Measurements from ENCODE around the gene PCDHA2. TPM values are rescaled to one million over a fixed set of nuclear protein-coding genes. Genes with fewer than 3 reads are reported as not detected.

Gene PCDHA2
- total and polyA plus RNA-seq, 7 experiments from 2014 or later = not detected

GRCh38 chr5:140840978-140841962 is 46.6 kb downstream of the PCDHA2 start, which contains the start of gene PCDHA8:
Gene PCDHA8 (plus strand): TSS chr5:140841187. CDS start chr5:140841322, 135 bp downstream.
- Histone ChIP-seq H3K9me3 (ENCODE audit: control insufficient read depth in 2 of 3, low read length in 3 of 3) (peaks cover 0 to 19% (median 4%) of the 10 kb centered on the region in 3 experiments), H3K27me3 (ENCODE audit: control insufficient read depth in 2 of 2, insufficient read depth in 2 of 2, low read length in 2 of 2) (no peaks in the 10 kb centered on the region), H3K27ac (ENCODE audit: low read depth, low read length) (no peak within 1 kb of the TSS), H3K36me3 (ENCODE audit: control insufficient read depth in 2 of 3, insufficient read depth in 3 of 3, low read length in 3 of 3) (no peaks in the 10 kb centered on the region), H3K4me3 (ENCODE audit: low read length) (no peak within 1 kb of the TSS), H3K4me1 (ENCODE audit: control insufficient read depth in 2 of 2, insufficient read depth in 2 of 2, low read length in 2 of 2) (no peaks in the 10 kb centered on the region)
- Mint-ChIP-seq H3K4me3 (peak within 1 kb of the TSS in 2 of 10 donors; percentile 3 to 18), H3K36me3 (peaks cover 0 to 14% (median 0%) of the 10 kb centered on the region in 5 donors), H3K9me3 (peaks cover 5 to 63% (median 25%) of the 10 kb centered on the region in 11 donors), H3K27ac (peak within 1 kb of the TSS in 2 of 9 donors; percentile 39 to 51), H3K4me1 (no peaks in the 10 kb centered on the region), H3K27me3 (peaks cover 0 to 45% (median 37%) of the 10 kb centered on the region in 5 donors)
- ChIA-PET POLR2A (no interaction called here), CTCF (no interaction called here)
- DNase-seq (no peak), ATAC-seq (no peak)
- intact Hi-C loops (cut with micrococcal nuclease) = loop anchor here in 1 of 2 donors (5.0 kb wide), 1 partner anchor 41 kb away; the partner anchor contains the start of gene PCDHA13

GRCh38 chr5:140842798-140843733 is 48.4 kb downstream of the PCDHA2 start:
- intact Hi-C loops (cut with micrococcal nuclease) = loop anchor here in 1 of 2 donors (5.0 kb wide), 1 partner anchor 39 kb away; the partner anchor contains the start of gene PCDHA13
- H3K4me1 ChIP-seq (ENCODE audit: control insufficient read depth in 2 of 2, insufficient read depth in 2 of 2, low read length in 2 of 2) = no peaks in the 10 kb centered on the region
- Mint-ChIP-seq H3K4me1 (no peaks in the 10 kb centered on the region), H3K27me3 (peaks cover 0 to 50% (median 43%) of the 10 kb centered on the region in 5 donors), H3K4me3 (no peak overlapping the region), H3K27ac (no peak overlapping the region), H3K9me3 (peaks cover 10 to 71% (median 22%) of the 10 kb centered on the region in 11 donors), H3K36me3 (peaks cover 0 to 16% (median 0%) of the 10 kb centered on the region in 5 donors)
- no peaks in the 10 kb centered on the region for H3K27me3 ChIP-seq (ENCODE audit: control insufficient read depth in 2 of 2, insufficient read depth in 2 of 2, low read length in 2 of 2)
- ATAC-seq (no peak), DNase-seq (no peak)
- no peaks in the 10 kb centered on the region for H3K36me3 ChIP-seq (ENCODE audit: control insufficient read depth in 2 of 3, insufficient read depth in 3 of 3, low read length in 3 of 3)
- no peak overlapping the region for H3K4me3 ChIP-seq (ENCODE audit: low read length)
- peaks cover 0 to 14% (median 4%) of the 10 kb centered on the region in 3 experiments for H3K9me3 ChIP-seq (ENCODE audit: control insufficient read depth in 2 of 3, low read length in 3 of 3)
- H3K27ac ChIP-seq (ENCODE audit: low read depth, low read length) = no peak overlapping the region
- CTCF ChIA-PET = no interaction called here
- POLR2A ChIA-PET = no interaction called here

Other genes with a start within 250 kb of the PCDHA2 start
- 10 to 100 TPM; 12.5 to 19.5 (median 16.2) TPM for gene EIF4EBP3, start 247.2 kb upstream of the PCDHA2 start, total RNA-seq
- 10 to 100 TPM; 61.7 to 80.8 TPM for gene EIF4EBP3, start 247.2 kb upstream of the PCDHA2 start, polyA plus RNA-seq
- 10 to 100 TPM; 23.8 to 45.5 (median 34.0) TPM for gene SRA1, start 237.4 kb upstream of the PCDHA2 start, total RNA-seq
- gene SRA1, start 237.4 kb upstream of the PCDHA2 start, polyA plus RNA-seq = 10 to 100 TPM; 31.1 to 34.4 TPM
- gene APBB3, start 230.3 kb upstream of the PCDHA2 start, total RNA-seq = 10 to 100 TPM; 37.9 to 77.8 (median 72.4) TPM
- 1 to 10 TPM; 6.3 to 6.8 TPM for gene APBB3, start 230.3 kb upstream of the PCDHA2 start, polyA plus RNA-seq
- gene SLC35A4, start 230.0 kb upstream of the PCDHA2 start, total RNA-seq = 10 to 100 TPM; 40.4 to 90.1 (median 52.4) TPM
- 100 to 1,000 TPM; 112 to 142 TPM for gene SLC35A4, start 230.0 kb upstream of the PCDHA2 start, polyA plus RNA-seq
- 100 to 1,000 TPM in 1 of 5 experiments, 10 to 100 TPM in 2, 1 to 10 TPM in 1, under 1 TPM in 1; 0.56 to 198 (median 10.1) TPM for gene CD14, start 161.7 kb upstream of the PCDHA2 start, total RNA-seq
- gene CD14, start 161.7 kb upstream of the PCDHA2 start, polyA plus RNA-seq = 1 to 10 TPM; 2.5 to 2.9 TPM
- gene TMCO6, start 155.4 kb upstream of the PCDHA2 start, total RNA-seq = 10 to 100 TPM; 24.5 to 55.3 (median 36.4) TPM
- gene TMCO6, start 155.4 kb upstream of the PCDHA2 start, polyA plus RNA-seq = 10 to 100 TPM; 17.1 to 20.4 TPM
- 10 to 100 TPM; 33.2 to 68.7 (median 43.5) TPM for gene NDUFA2, start 147.2 kb upstream of the PCDHA2 start, total RNA-seq
- 100 to 1,000 TPM; 147 to 149 TPM for gene NDUFA2, start 147.2 kb upstream of the PCDHA2 start, polyA plus RNA-seq
- 100 to 1,000 TPM; 118 to 186 (median 179) TPM for gene IK, start 147.0 kb upstream of the PCDHA2 start, total RNA-seq
- 100 to 1,000 TPM; 192 to 207 TPM for gene IK, start 147.0 kb upstream of the PCDHA2 start, polyA plus RNA-seq
- gene WDR55, start 129.9 kb upstream of the PCDHA2 start, total RNA-seq = 10 to 100 TPM; 28.5 to 47.6 (median 37.8) TPM
- gene WDR55, start 129.9 kb upstream of the PCDHA2 start, polyA plus RNA-seq = 10 to 100 TPM; 10.5 to 20.9 TPM
- gene DND1, start 121.3 kb upstream of the PCDHA2 start, total RNA-seq = 1 to 10 TPM; 2.1 to 5.0 (median 3.3) TPM
- under 1 TPM in 1 of 2 donors, not detected in 1; 0.15 TPM for gene DND1, start 121.3 kb upstream of the PCDHA2 start, polyA plus RNA-seq
- gene HARS1, start 103.5 kb upstream of the PCDHA2 start, total RNA-seq = 10 to 100 TPM; 48.7 to 85.7 (median 68.5) TPM
- gene HARS1, start 103.5 kb upstream of the PCDHA2 start, polyA plus RNA-seq = 10 to 100 TPM; 62.2 to 68.8 TPM
- gene HARS2, start 103.4 kb upstream of the PCDHA2 start, total RNA-seq = 10 to 100 TPM; 25.4 to 59.6 (median 38.8) TPM
- 10 to 100 TPM; 23.5 to 30.7 TPM for gene HARS2, start 103.4 kb upstream of the PCDHA2 start, polyA plus RNA-seq
- 10 to 100 TPM; 37.7 to 63.0 (median 55.1) TPM for gene ZMAT2, start 94.4 kb upstream of the PCDHA2 start, total RNA-seq
- 10 to 100 TPM; 75.1 to 76.4 TPM for gene ZMAT2, start 94.4 kb upstream of the PCDHA2 start, polyA plus RNA-seq
- gene PCDHA1, start 8.7 kb upstream of the PCDHA2 start, total RNA-seq = not detected
- gene PCDHA1, start 8.7 kb upstream of the PCDHA2 start, polyA plus RNA-seq = not detected
- not detected for gene PCDHA3, start 6.2 kb downstream of the PCDHA2 start, total RNA-seq
- gene PCDHA3, start 6.2 kb downstream of the PCDHA2 start, polyA plus RNA-seq = not detected
- not detected for gene PCDHA4, start 12.2 kb downstream of the PCDHA2 start, total RNA-seq
- gene PCDHA4, start 12.2 kb downstream of the PCDHA2 start, polyA plus RNA-seq = not detected
- gene PCDHA5, start 26.8 kb downstream of the PCDHA2 start, total RNA-seq = not detected
- not detected for gene PCDHA5, start 26.8 kb downstream of the PCDHA2 start, polyA plus RNA-seq
- gene PCDHA6, start 33.1 kb downstream of the PCDHA2 start, total RNA-seq = not detected
- gene PCDHA6, start 33.1 kb downstream of the PCDHA2 start, polyA plus RNA-seq = not detected
- gene PCDHA7, start 39.4 kb downstream of the PCDHA2 start, total RNA-seq = not detected
- not detected for gene PCDHA7, start 39.4 kb downstream of the PCDHA2 start, polyA plus RNA-seq
- not detected for gene PCDHA8, start 46.3 kb downstream of the PCDHA2 start, total RNA-seq
- gene PCDHA8, start 46.3 kb downstream of the PCDHA2 start, polyA plus RNA-seq = not detected
- not detected for gene PCDHA9, start 53.5 kb downstream of the PCDHA2 start, total RNA-seq
- not detected for gene PCDHA9, start 53.5 kb downstream of the PCDHA2 start, polyA plus RNA-seq
- gene PCDHA10, start 61.0 kb downstream of the PCDHA2 start, total RNA-seq = not detected
- not detected for gene PCDHA10, start 61.0 kb downstream of the PCDHA2 start, polyA plus RNA-seq
- gene PCDHA11, start 74.1 kb downstream of the PCDHA2 start, total RNA-seq = not detected
- gene PCDHA11, start 74.1 kb downstream of the PCDHA2 start, polyA plus RNA-seq = not detected
- not detected for gene PCDHA12, start 80.5 kb downstream of the PCDHA2 start, total RNA-seq
- gene PCDHA12, start 80.5 kb downstream of the PCDHA2 start, polyA plus RNA-seq = not detected
- not detected for gene PCDHA13, start 87.3 kb downstream of the PCDHA2 start, total RNA-seq
- gene PCDHA13, start 87.3 kb downstream of the PCDHA2 start, polyA plus RNA-seq = not detected
- gene PCDHAC1, start 131.4 kb downstream of the PCDHA2 start, total RNA-seq = not detected
- not detected for gene PCDHAC1, start 131.4 kb downstream of the PCDHA2 start, polyA plus RNA-seq
- not detected for gene PCDHAC2, start 171.6 kb downstream of the PCDHA2 start, total RNA-seq
- gene PCDHAC2, start 171.6 kb downstream of the PCDHA2 start, polyA plus RNA-seq = not detected

All from naive thymus-derived CD4-positive, alpha-beta T cell (primary cell).